GM12875 (cell line): ENCODE measurements around the gene C10orf71.

Experiments
- H3K4me3 ChIP-seq: one replicate; pipeline ENCODE4 v1.5.1; 2011; ENCODE audit warnings: low read depth, low read length, control low read depth
- CTCF ChIP-seq: IDR thresholded peaks from 2 replicates; pipeline ENCODE4 v1.5.1; 2011; ENCODE audit warnings: low read depth, mild to moderate bottlenecking, control low read depth, inconsistent platforms, low read length, moderate library complexity, borderline replicate concordance; ENCODE audit not compliant: insufficient read depth

C10orf71 gene

GRCh38 chr10:49286686-49287085, 12.3 kb upstream of the C10orf71 start:
- TF ChIP-seq CTCF = no peak
- no peak overlapping the region for H3K4me3 ChIP-seq

GRCh38 chr10:49287689-49288340, 11.2 kb upstream of the C10orf71 start:
- no peak overlapping the region for H3K4me3 ChIP-seq
- TF ChIP-seq CTCF = no peak

GRCh38 chr10:49288341-49289065, 10.5 kb upstream of the C10orf71 start:
- no peak for TF ChIP-seq CTCF
- no peak overlapping the region for H3K4me3 ChIP-seq

- H3K4me3 ChIP-seq = no peak overlapping the region
- TF ChIP-seq CTCF = no peak
Observed at GRCh38 chr10:49289480-49289879, 9.5 kb upstream of the C10orf71 start.

- no peak for TF ChIP-seq CTCF
- H3K4me3 ChIP-seq = no peak overlapping the region
Observed at GRCh38 chr10:49290131-49290530, 8.8 kb upstream of the C10orf71 start.

GRCh38 chr10:49290607-49291006, 8.4 kb upstream of the C10orf71 start:
- no peak overlapping the region for H3K4me3 ChIP-seq
- no peak for TF ChIP-seq CTCF
